HG03280 (cell line): ENCODE measurements around the gene GOSR2.
"Not testable (repeated sequence)": the region's sequence is repeated elsewhere in the genome, so short reads cannot be mapped to it uniquely, and the experiment has no call there.

Experiments
- ATAC-seq: cut with Tn5 transposase; IDR thresholded peaks from one replicate; pipeline ENCODE4 v1.9.1; 2021; ENCODE audit warnings: mild to moderate bottlenecking, moderate library complexity; ENCODE audit not compliant: unreplicated experiment

GOSR2 gene

GRCh38 chr17:46984892-46985291 lies 61.9 kb downstream of the GOSR2 start:
- ATAC-seq: no peak

- ATAC-seq: no peak
These were observed 63.4 kb downstream of the GOSR2 start for GRCh38 chr17:46986366-46986765.

GRCh38 chr17:46987927-46988326 lies 65.0 kb downstream of the GOSR2 start:
- not testable (repeated sequence) for ATAC-seq

- no peak for ATAC-seq
These were observed 66.9 kb downstream of the GOSR2 start for GRCh38 chr17:46989637-46990431.

- ATAC-seq: no peak
These were observed 68.7 kb downstream of the GOSR2 start for GRCh38 chr17:46991617-46992016.
